ENCODE results near the gene TRIM17.

DNA sequence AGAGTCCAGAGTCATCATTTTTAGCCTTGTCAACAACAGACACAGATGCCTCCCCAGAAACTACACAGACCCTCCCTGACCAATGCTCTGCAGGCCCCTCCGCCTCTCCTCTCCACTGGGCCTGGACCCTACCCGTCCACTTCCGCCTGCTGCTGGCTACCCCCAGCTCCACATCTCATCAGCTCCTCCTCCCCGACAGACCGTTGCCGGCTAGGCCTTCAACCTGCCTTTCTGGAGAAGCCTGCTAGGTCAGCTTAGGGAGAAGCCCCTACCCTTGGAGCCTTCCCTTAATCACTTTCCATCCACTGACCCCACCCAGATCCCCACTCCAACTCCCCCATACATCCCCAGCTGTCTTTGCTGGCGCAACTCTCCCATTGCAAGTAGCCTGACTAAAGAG, 1.4 kb downstream of the TRIM17 start:
- TF ChIP-seq, protein P1, sequence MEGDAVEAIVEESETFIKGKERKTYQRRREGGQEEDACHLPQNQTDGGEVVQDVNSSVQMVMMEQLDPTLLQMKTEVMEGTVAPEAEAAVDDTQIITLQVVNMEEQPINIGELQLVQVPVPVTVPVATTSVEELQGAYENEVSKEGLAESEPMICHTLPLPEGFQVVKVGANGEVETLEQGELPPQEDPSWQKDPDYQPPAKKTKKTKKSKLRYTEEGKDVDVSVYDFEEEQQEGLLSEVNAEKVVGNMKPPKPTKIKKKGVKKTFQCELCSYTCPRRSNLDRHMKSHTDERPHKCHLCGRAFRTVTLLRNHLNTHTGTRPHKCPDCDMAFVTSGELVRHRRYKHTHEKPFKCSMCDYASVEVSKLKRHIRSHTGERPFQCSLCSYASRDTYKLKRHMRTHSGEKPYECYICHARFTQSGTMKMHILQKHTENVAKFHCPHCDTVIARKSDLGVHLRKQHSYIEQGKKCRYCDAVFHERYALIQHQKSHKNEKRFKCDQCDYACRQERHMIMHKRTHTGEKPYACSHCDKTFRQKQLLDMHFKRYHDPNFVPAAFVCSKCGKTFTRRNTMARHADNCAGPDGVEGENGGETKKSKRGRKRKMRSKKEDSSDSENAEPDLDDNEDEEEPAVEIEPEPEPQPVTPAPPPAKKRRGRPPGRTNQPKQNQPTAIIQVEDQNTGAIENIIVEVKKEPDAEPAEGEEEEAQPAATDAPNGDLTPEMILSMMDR (IDR thresholded peaks at IDR 0.05; ENCODE audit: low read length) = no peak
- TF ChIP-seq EZH2 (IDR thresholded peaks at IDR 0.05; ENCODE audit: borderline replicate concordance, low read length) = no peak
